ENCODE data around the gene TUBGCP3. TPM values are rescaled to one million over a fixed set of nuclear protein-coding genes. Genes with fewer than 3 reads are reported as not detected.
"Not testable (repeated sequence)": the region's sequence is repeated elsewhere in the genome, so short reads cannot be mapped to it uniquely, and the experiment has no call there.

The TUBGCP3 gene
- total RNA-seq, 4 donors from 2014 or later = 21.9 to 56.3 (median 29.3) TPM

DNA sequence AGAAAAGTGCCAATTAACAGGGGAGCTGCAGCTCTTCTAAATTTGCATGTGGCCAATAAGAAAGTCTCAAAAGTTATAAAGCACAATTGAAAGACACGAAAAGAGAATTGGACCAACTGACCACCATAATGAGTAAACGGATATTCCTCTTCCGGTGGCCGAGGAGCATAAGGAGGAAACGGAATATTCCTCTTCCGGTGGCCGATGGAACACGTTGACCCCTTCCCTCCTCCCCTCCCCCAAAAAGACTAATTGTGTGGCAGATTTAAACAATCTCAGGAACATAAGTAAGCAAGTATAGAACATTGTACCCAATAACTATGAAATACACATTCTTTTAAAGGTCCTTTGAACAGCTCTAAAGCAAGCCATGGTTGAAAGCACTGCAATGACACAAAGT, 41.2 kb upstream of the TUBGCP3 start:
- no peak overlapping the region for H3K4me3 ChIP-seq
- no peak for DNase-seq (ENCODE audit: low spot score in 2 of 2)
- no peaks in the 10 kb centered on the region for H3K27me3 ChIP-seq
- H3K27ac ChIP-seq = no peak overlapping the region
- H3K36me3 ChIP-seq = no peaks in the 10 kb centered on the region
- H3K9me3 ChIP-seq = no peaks in the 10 kb centered on the region
- no peaks in the 10 kb centered on the region for H3K4me1 ChIP-seq
- TF ChIP-seq, protein P1, sequence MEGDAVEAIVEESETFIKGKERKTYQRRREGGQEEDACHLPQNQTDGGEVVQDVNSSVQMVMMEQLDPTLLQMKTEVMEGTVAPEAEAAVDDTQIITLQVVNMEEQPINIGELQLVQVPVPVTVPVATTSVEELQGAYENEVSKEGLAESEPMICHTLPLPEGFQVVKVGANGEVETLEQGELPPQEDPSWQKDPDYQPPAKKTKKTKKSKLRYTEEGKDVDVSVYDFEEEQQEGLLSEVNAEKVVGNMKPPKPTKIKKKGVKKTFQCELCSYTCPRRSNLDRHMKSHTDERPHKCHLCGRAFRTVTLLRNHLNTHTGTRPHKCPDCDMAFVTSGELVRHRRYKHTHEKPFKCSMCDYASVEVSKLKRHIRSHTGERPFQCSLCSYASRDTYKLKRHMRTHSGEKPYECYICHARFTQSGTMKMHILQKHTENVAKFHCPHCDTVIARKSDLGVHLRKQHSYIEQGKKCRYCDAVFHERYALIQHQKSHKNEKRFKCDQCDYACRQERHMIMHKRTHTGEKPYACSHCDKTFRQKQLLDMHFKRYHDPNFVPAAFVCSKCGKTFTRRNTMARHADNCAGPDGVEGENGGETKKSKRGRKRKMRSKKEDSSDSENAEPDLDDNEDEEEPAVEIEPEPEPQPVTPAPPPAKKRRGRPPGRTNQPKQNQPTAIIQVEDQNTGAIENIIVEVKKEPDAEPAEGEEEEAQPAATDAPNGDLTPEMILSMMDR (IDR thresholded peaks at IDR 0.05) = no peak
- TF ChIP-seq POLR2A (IDR thresholded peaks at IDR 0.05) (no peak), EP300 (IDR thresholded peaks at IDR 0.05) (no peak)
- 75 to 84% methylated on average over 8 of the region's 8 CpGs for WGBS, 2 donors

GRCh38 chr13:112627613-112628012, 39.7 kb upstream of the TUBGCP3 start:
- DNase-seq (ENCODE audit: low spot score in 2 of 2); H3K4me1 ChIP-seq; H3K27ac ChIP-seq; H3K27me3 ChIP-seq; H3K9me3 ChIP-seq; H3K4me3 ChIP-seq; H3K36me3 ChIP-seq: not testable (repeated sequence)
- 80 to 92% methylated on average over 1 of the region's 1 CpG for WGBS, 2 donors

- H3K4me1 ChIP-seq = no peaks in the 10 kb centered on the region
- no peak for TF ChIP-seq EP300 (IDR thresholded peaks at IDR 0.05)
- TF ChIP-seq, protein P1 (IDR thresholded peaks at IDR 0.05) = no peak
- TF ChIP-seq POLR2A (IDR thresholded peaks at IDR 0.05) = no peak
- H3K27ac ChIP-seq = no peak overlapping the region
- 89 to 95% methylated on average over 11 of the region's 11 CpGs for WGBS, 2 donors
- no peaks in the 10 kb centered on the region for H3K36me3 ChIP-seq
- DNase-seq (ENCODE audit: low spot score in 2 of 2) = no peak
- no peaks in the 10 kb centered on the region for H3K27me3 ChIP-seq
- H3K4me3 ChIP-seq = no peak overlapping the region
- no peaks in the 10 kb centered on the region for H3K9me3 ChIP-seq
Observed at GRCh38 chr13:112627161-112627560, 39.2 kb upstream of the TUBGCP3 start.

DNA sequence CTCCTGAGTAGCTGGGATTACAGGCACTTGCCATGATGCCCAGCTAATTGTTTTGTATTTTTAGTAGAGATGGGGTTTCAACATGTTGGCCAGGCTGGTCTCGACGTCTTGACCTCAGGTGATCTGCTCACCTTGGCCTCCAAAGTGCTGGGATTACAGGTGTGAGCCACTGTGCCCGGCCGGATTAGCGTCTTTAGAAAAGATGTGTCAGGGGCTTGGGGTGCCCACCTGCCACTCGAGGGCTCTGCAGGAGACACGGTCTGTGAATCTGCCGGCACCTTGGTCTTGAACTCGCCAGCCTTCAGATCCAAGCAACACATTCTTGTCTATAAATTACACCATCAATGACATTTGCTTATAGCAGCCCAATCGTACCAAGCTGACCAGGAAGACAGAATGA, 38.8 kb upstream of the TUBGCP3 start:
- no peaks in the 10 kb centered on the region for H3K9me3 ChIP-seq
- TF ChIP-seq POLR2A (IDR thresholded peaks at IDR 0.05) = no peak
- no peak for TF ChIP-seq EP300 (IDR thresholded peaks at IDR 0.05)
- TF ChIP-seq, protein P1 (IDR thresholded peaks at IDR 0.05) = no peak
- H3K27ac ChIP-seq = no peak overlapping the region
- H3K36me3 ChIP-seq = no peaks in the 10 kb centered on the region
- no peak for DNase-seq (ENCODE audit: low spot score in 2 of 2)
- no peaks in the 10 kb centered on the region for H3K4me1 ChIP-seq
- 82 to 88% methylated on average over 10 of the region's 10 CpGs for WGBS, 2 donors
- H3K27me3 ChIP-seq = no peaks in the 10 kb centered on the region
- no peak overlapping the region for H3K4me3 ChIP-seq

- Histone ChIP-seq H3K9me3 (no peaks in the 10 kb centered on the region), H3K4me1 (no peaks in the 10 kb centered on the region), H3K27me3 (no peaks in the 10 kb centered on the region), H3K27ac (no peak overlapping the region), H3K36me3 (no peaks in the 10 kb centered on the region), H3K4me3 (no peak overlapping the region)
- TF ChIP-seq EP300 (IDR thresholded peaks at IDR 0.05) (no peak), POLR2A (IDR thresholded peaks at IDR 0.05) (no peak)
- TF ChIP-seq, protein P1 (IDR thresholded peaks at IDR 0.05) = no peak
- WGBS, 2 donors = 69 to 71% methylated on average over 8 of the region's 8 CpGs
- no peak for DNase-seq (ENCODE audit: low spot score in 2 of 2)
Observed at GRCh38 chr13:112626124-112626523, 38.2 kb upstream of the TUBGCP3 start.

- WGBS, 2 donors = 77 to 78% methylated on average over 8 of the region's 8 CpGs
- no peak for DNase-seq (ENCODE audit: low spot score in 2 of 2)
- Histone ChIP-seq H3K27ac (no peak overlapping the region), H3K36me3 (no peaks in the 10 kb centered on the region), H3K4me1 (no peaks in the 10 kb centered on the region), H3K9me3 (no peaks in the 10 kb centered on the region), H3K4me3 (no peak overlapping the region), H3K27me3 (no peaks in the 10 kb centered on the region)
- TF ChIP-seq POLR2A (IDR thresholded peaks at IDR 0.05) = no peak
- TF ChIP-seq, protein P1 (IDR thresholded peaks at IDR 0.05) = no peak
- no peak for TF ChIP-seq EP300 (IDR thresholded peaks at IDR 0.05)
Observed at GRCh38 chr13:112625698-112626097, 37.7 kb upstream of the TUBGCP3 start.

Data from tibial nerve (tissue), 4 donors.